Progenitor cell of endocrine pancreas (in vitro differentiated cells): ENCODE results near the gene YJU2. TPM values are rescaled to one million over a fixed set of nuclear protein-coding genes. Genes with fewer than 3 reads are reported as not detected.
"Not testable (repeated sequence)": the region's sequence is repeated elsewhere in the genome, so short reads cannot be mapped to it uniquely, and the experiment has no call there.

Experiments used
- DNase-seq: peaks from one replicate; pipeline ENCODE4 v3.0.0; 2021; ENCODE audit warnings: low spot score; ENCODE audit not compliant: unreplicated experiment
- H3K27ac Mint-ChIP-seq: 2 replicates; pipeline ENCODE4 v1.8.0; 2021; ENCODE audit warnings: mild to moderate bottlenecking, moderate library complexity, mixed read lengths
- H3K27me3 Mint-ChIP-seq: 2 replicates; pipeline ENCODE4 v1.8.0; 2021; ENCODE audit warnings: mixed read lengths
- H3K36me3 Mint-ChIP-seq: 2 replicates; pipeline ENCODE4 v1.8.0; 2022; ENCODE audit warnings: mixed read lengths; ENCODE audit not compliant: insufficient read depth
- H3K4me1 Mint-ChIP-seq: 2 replicates; pipeline ENCODE4 v1.8.0; 2021; ENCODE audit warnings: low read depth, mixed read lengths
- H3K4me3 Mint-ChIP-seq: 2 replicates; pipeline ENCODE4 v1.8.0; 2021; ENCODE audit warnings: low read depth, mild to moderate bottlenecking, moderate library complexity, mixed read lengths
- H3K9me3 Mint-ChIP-seq: 2 replicates; pipeline ENCODE4 v1.8.0; 2021; ENCODE audit warnings: low read depth, mixed read lengths
- total RNA-seq: library from RNA; stranded (reverse); gene quantifications from 2 replicates; pipeline ENCODE4 v1.2.1, GENCODE V29; 2021
- TF ChIP-seq, protein P1 (sequence below): fragments of 200-600 bp; sonication (generic); IDR thresholded peaks from one replicate; pipeline ENCODE4 v1.5.0; 2021; ENCODE audit warnings: antibody characterized with exemption, mild to moderate bottlenecking; ENCODE audit not compliant: unreplicated experiment

Gene YJU2
- total RNA-seq, 1 donor from 2014 or later, result 23.9 TPM

DNA sequence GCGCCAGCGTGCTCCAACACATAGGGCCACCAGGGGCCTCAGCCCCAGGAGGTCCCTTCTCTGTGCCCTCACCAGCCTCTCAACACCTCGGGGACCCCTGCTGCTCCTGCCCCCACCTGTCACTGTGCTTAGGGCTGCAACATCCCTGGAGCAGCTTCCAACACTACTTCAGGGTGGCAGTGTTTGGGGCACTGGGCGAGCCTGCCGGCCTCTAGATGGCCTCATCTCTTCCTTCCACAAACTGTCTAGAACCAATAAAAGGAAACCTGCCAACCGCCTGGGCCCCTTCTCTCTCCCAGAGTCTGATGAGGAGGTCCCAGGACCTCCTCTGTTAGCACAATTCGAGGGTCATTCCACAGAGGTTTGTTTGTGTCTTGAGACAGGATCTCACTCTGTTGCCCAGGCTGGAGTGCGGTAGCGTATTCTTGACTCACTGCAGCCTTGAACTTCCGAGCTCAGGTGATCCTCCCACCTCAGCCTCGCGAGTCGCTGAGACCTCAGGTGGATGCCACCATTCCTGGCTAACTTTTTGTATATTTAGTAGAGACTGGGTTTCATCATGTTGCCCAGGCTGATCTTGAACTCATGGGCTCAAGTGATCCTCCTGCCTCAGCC lies 22.0 kb downstream of the YJU2 start:
- no peaks in the 10 kb centered on the region for H3K27me3 Mint-ChIP-seq
- H3K36me3 Mint-ChIP-seq, result peaks cover 10% of the 10 kb centered on the region
- H3K9me3 Mint-ChIP-seq, result no peaks in the 10 kb centered on the region
- TF ChIP-seq, protein P1, sequence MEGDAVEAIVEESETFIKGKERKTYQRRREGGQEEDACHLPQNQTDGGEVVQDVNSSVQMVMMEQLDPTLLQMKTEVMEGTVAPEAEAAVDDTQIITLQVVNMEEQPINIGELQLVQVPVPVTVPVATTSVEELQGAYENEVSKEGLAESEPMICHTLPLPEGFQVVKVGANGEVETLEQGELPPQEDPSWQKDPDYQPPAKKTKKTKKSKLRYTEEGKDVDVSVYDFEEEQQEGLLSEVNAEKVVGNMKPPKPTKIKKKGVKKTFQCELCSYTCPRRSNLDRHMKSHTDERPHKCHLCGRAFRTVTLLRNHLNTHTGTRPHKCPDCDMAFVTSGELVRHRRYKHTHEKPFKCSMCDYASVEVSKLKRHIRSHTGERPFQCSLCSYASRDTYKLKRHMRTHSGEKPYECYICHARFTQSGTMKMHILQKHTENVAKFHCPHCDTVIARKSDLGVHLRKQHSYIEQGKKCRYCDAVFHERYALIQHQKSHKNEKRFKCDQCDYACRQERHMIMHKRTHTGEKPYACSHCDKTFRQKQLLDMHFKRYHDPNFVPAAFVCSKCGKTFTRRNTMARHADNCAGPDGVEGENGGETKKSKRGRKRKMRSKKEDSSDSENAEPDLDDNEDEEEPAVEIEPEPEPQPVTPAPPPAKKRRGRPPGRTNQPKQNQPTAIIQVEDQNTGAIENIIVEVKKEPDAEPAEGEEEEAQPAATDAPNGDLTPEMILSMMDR, result no peak
- H3K27ac Mint-ChIP-seq, result no peak overlapping the region
- H3K4me3 Mint-ChIP-seq, result no peak overlapping the region
- no peak for DNase-seq
- no peaks in the 10 kb centered on the region for H3K4me1 Mint-ChIP-seq

DNA sequence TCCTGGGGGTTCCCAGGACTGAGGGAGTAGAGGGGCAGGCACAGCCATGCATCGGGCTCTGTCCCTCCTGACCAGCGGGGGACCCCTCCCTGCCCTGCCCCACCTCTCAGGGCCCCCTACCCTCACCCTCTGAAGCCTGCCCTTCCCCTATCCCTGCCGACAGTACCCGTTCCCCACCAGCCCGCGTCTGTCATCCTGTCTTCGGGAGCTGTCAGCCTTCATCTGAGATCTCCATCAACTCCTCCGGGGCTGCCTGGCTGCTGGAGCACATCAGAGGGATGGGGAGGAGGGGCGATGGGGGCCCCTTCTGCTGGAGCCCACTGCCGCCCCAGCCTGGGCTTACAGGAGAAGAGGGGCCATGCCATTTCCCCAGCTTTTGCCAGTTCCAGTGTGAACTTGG lies 26.0 kb downstream of the YJU2 start:
- no peak overlapping the region for H3K4me3 Mint-ChIP-seq
- H3K27me3 Mint-ChIP-seq, result peaks cover 7% of the 10 kb centered on the region

GRCh38 chr19:4274321-4274686 lies 27.4 kb downstream of the YJU2 start:
- H3K36me3 Mint-ChIP-seq, H3K4me1 Mint-ChIP-seq, H3K27ac Mint-ChIP-seq, H3K9me3 Mint-ChIP-seq, H3K4me3 Mint-ChIP-seq, DNase-seq: not testable (repeated sequence)
- peaks cover 16% of the 10 kb centered on the region for H3K27me3 Mint-ChIP-seq

More for the DNA sequence above, 26.0 kb downstream of the YJU2 start:
- Mint-ChIP-seq H3K27ac (no peak overlapping the region), H3K4me1 (no peaks in the 10 kb centered on the region), H3K9me3 (no peaks in the 10 kb centered on the region), H3K36me3 (peaks cover 2% of the 10 kb centered on the region)
- no peak for DNase-seq
- TF ChIP-seq, protein P1, result no peak

GRCh38 chr19:4277191-4277696 lies 30.4 kb downstream of the YJU2 start:
- Mint-ChIP-seq H3K9me3 (no peaks in the 10 kb centered on the region), H3K27ac (no peak overlapping the region), H3K4me1 (peaks cover 4% of the 10 kb centered on the region), H3K36me3 (no peaks in the 10 kb centered on the region), H3K27me3 (peaks cover 40% of the 10 kb centered on the region), H3K4me3 (peak overlapping the region; percentile 40)
- DNase-seq, result no peak
- TF ChIP-seq, protein P1, result no peak

DNA sequence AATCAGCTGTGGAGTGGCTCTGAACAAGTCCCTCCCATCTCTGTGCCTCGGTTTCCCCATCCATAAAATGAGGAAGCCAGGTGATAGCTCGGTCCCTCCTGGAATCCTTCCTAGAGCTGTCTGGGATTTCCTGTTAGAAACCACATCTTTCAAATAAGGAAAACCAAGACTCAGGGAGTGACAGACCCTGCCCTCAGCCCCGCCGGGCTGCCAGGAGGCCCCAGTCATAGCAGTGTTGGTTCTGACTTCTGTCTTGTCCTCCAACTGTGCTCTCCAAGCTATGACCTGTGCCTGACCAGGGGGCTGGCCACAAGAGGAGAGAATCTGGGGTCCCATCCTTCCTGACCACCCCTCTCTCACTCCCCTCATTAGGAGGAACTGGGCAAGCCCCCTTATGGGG lies 31.1 kb downstream of the YJU2 start:
- H3K9me3 Mint-ChIP-seq, result no peaks in the 10 kb centered on the region
- H3K4me1 Mint-ChIP-seq, result peaks cover 4% of the 10 kb centered on the region
- DNase-seq, result no peak
- no peak overlapping the region for H3K4me3 Mint-ChIP-seq
- peaks cover 43% of the 10 kb centered on the region for H3K27me3 Mint-ChIP-seq
- no peaks in the 10 kb centered on the region for H3K36me3 Mint-ChIP-seq
- TF ChIP-seq, protein P1, result no peak
- no peak overlapping the region for H3K27ac Mint-ChIP-seq
